HG02852 (cell line): ENCODE results near the gene CALN1.
"Not testable (repeated sequence)": the region's sequence is repeated elsewhere in the genome, so short reads cannot be mapped to it uniquely, and the experiment has no call there.

Experiments used
- ATAC-seq: cut with Tn5 transposase; IDR thresholded peaks from one replicate; pipeline ENCODE4 v1.9.1; 2021; ENCODE audit warnings: mild to moderate bottlenecking, moderate library complexity; ENCODE audit not compliant: unreplicated experiment

The CALN1 gene

DNA sequence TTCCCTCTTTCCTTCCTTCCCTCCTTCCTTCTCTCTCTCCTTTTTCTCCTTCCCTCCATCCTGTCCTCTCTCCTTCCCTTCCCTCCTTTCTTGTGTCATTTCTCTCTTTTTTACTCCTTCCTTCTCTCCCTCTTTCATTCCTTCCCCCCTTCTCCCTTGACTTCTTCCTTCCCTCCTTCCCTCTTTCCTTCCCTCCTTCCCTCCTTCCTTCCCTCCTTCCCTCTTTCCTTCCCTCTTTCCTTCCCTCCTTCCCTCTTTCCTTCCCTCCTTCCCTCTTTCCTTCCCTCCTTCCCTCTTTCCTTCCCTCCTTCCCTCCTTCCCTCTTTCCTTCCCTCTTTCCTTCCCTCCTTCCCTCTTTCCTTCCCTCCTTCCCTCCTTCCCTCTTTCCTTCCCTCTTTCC lies 203.1 kb downstream of the CALN1 start:
- not testable (repeated sequence) for ATAC-seq

DNA sequence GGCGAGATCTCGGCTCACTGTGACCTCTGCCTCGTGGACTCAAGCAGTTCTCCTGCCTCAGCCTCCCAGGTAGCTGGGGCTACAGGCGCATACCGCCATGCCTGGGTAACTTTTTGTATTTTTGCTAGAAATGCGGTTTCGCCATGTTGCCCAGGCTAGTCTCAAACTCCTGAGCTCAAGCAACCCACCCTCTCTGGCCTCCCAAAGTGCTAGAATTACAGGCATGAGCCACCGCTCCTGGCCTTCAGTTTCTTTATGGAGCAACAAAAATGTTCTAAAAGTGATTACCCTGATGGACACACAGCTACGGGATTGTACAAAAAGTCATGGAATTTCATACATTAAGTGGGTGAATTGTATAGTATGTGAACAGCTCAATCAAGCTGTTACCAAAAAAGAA lies 216.0 kb downstream of the CALN1 start:
- no peak for ATAC-seq

- no peak for ATAC-seq
Observed at GRCh38 chr7:72190919-72191318, 221.2 kb downstream of the CALN1 start.

DNA sequence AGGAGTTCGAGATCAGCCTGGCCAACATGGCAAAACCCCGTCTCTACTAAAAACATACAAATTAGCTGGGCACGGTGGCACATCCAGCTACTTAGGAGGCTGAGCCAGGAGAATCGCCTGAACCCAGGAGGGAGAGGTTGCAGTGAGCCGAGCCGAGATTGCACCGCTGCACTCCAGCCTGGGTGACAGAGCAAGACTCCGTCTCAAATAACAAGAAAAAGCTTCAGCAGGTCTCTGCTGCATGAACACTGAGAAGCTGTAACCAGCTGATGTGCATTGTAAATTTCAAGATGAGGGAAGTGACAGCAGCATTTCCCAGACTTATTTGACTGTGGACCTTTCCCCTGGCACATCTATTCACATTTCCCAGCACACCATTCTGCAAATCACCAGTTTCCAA lies 222.0 kb downstream of the CALN1 start:
- no peak for ATAC-seq

GRCh38 chr7:72187179-72187578 lies 225.0 kb downstream of the CALN1 start:
- ATAC-seq: no peak

DNA sequence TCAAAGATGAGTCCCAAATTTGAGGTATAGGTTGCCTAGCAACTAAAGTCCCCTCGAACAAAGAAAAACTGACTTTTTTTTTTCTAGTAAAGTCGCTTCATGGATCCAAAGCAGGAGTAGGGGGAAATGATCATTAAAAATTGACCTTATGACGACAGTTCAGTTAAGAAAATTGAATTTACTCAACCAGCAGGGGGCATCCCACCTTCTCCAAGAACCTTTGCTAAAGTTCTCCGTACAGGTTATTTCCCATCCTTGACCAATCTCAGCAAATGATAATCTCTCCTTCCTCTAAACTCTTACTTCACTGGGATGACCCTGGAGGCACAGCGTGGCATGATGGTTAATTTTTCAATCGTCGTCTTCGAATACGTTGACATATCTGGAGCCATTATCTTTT lies 228.3 kb downstream of the CALN1 start:
- no peak for ATAC-seq

DNA sequence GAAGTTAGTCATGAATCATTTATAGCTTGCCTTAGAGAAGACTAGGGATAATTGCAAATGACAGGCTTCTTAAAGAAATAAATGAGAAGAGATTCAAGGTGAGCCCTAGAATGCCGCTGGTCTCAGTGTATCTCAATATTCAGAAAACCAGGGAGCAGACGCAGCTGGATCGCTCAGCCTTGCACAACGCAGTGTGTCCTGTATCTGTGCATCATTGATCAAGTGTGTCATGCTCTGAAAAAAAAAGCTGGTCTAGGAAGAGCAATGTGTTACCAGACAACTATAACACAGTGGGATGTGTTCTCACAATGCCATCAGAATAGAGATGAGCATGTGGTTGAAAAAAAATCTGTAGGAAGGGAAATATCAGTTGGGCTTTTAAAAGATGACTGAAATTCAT lies 230.1 kb downstream of the CALN1 start:
- no peak for ATAC-seq

GRCh38 chr7:72176875-72177274 lies 235.3 kb downstream of the CALN1 start:
- ATAC-seq: no peak

GRCh38 chr7:72170475-72170874 lies 241.7 kb downstream of the CALN1 start:
- no peak for ATAC-seq

DNA sequence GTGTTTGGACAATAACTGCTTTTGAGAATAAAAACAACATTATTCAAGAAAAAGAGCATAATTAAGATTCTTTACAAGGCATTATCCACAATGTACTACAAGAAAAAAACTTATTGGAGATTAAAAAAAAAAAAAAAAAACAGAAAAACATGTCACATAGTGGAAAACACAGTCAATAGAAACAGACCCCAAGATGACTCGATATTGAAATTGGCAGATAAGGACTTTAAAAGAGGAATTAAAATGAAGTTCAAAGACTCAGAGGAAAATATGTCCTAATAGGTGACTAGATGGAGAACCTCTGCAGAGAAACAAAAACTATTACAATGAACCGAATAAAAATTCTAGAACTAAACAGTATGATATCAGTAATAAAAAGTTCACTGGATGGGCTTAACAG lies 248.9 kb downstream of the CALN1 start:
- ATAC-seq: no peak

- ATAC-seq: no peak
Observed at GRCh38 chr7:72161534-72161933, 250.6 kb downstream of the CALN1 start.

GRCh38 chr7:72159911-72160310 lies 252.2 kb downstream of the CALN1 start:
- ATAC-seq: no peak

DNA sequence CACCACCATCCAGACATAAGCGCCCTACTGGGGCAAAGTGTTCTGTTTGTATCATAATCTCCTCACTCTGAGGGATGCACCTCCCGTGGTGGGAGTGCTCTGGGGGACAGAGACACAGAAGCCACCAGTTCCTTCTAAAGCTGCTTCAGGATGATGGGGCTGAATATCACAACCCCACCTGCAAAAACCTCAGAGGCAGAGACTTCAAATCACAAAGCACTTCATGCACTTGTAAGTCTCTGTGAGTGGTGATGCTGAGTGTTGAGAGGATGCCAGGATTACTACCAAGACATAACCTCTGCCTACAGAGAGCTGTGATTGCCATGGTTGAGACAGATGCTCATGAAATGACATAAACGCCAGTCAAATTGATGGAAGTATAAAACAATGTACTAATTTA lies 255.5 kb downstream of the CALN1 start:
- ATAC-seq: no peak

DNA sequence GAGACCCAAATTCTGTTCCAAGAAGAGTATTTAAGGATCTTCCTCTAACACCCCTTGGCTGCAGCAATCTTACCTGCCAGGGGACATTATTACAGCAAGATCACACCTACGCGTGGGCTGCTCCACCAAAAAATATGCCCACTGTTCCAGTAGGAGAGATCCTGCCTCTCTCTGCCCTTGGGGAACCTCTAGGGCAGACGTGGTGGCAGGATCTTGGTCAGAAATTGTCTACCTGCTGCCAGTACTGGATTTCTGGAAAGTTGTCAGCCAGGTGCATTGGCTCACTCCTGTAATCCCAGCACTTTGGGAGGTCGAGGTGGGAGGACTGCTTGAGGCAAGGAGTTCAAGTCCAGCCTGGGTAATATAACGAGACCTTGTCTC lies 259.0 kb downstream of the CALN1 start:
- no peak for ATAC-seq

- no peak for ATAC-seq
Observed at GRCh38 chr7:72152161-72153131, 259.7 kb downstream of the CALN1 start.

GRCh38 chr7:72140566-72140965 lies 271.6 kb downstream of the CALN1 start:
- no peak for ATAC-seq

DNA sequence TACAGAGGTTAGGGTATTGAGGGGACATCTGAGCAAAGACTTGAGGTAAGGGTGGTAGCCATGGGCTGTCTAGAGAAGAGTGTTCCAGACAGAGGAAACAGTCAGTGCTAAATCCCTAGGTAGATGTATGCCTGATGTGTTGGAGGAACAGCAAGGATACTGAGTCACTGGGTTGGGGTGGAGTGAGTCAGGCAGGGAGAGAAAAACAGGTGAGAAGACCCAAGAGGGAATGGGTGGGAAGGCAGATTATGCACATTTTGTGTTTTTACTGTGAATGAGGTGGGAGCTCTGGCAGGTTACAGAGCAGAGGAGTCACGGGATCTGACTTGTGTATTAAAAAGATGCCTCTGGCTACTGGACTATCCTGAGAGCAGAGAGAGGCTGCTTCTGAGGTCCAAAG lies 285.0 kb downstream of the CALN1 start:
- no peak for ATAC-seq

DNA sequence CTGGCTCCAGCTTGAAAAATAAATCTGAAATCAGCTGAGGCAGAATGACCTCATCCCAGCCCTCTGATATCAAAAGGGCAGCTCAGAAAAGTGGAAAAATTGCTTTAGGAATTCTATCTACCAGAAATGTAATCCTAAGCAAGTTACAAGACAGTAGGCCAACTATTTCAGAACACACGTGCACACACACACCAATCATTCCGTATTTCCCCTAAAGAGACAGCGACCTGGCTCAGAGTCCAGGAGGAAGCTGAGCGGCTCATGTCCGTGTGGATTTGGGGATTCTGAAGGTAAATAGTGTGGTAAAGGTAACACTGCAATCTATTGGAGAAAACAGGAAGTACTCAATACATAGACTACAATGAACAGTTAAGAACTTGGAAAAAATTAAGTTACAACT lies 288.2 kb downstream of the CALN1 start:
- no peak for ATAC-seq

- no peak for ATAC-seq
Observed at GRCh38 chr7:72118366-72118765, 293.8 kb downstream of the CALN1 start.

GRCh38 chr7:72114129-72114528 lies 298.0 kb downstream of the CALN1 start:
- no peak for ATAC-seq

GRCh38 chr7:72112992-72113391 lies 299.1 kb downstream of the CALN1 start:
- no peak for ATAC-seq

DNA sequence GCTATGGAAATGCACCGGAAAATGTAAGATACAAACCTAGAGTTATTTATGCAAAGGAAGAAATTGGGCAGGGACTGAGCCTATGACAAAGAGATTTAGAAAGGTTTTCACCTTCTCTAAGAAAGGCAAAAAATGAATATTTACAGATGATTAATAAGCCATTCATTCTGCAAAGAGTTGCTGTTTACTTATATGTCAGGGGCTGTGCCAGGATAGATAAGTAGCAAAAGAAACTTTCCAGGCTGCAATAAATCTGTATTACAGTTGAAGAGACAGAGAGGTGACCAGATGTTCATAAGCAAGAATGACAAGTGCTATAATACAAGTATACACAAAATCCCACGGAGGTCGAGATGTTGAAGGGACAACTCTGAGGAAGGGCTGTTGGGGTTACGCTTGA lies 299.6 kb downstream of the CALN1 start:
- no peak for ATAC-seq

DNA sequence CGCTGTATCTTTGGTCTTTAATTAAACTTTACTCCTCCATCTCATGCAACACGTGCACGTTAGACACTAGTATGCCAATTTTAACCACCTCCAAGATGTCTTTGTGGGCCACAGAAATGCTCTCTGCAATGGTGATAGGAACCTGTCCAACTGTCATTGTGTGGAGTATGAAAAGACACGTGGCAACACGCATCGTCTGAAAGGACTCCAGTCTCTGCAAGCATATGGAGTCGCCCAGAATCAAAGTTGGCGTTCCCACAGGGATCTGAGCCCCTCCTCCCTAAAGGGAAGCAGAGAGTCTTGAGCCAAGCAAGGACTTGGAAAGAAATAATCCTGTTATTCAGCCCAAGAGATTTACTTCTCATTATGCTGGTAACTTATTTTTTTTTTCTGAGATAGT lies 301.1 kb downstream of the CALN1 start:
- no peak for ATAC-seq
